HG02571 (cell line): ENCODE measurements around the gene TLCD5.

Source experiments
- ATAC-seq: cut with Tn5 transposase; IDR thresholded peaks from one replicate; pipeline ENCODE4 v1.9.1; 2021; ENCODE audit warnings: mild to moderate bottlenecking, moderate library complexity; ENCODE audit not compliant: unreplicated experiment

Gene TLCD5

DNA sequence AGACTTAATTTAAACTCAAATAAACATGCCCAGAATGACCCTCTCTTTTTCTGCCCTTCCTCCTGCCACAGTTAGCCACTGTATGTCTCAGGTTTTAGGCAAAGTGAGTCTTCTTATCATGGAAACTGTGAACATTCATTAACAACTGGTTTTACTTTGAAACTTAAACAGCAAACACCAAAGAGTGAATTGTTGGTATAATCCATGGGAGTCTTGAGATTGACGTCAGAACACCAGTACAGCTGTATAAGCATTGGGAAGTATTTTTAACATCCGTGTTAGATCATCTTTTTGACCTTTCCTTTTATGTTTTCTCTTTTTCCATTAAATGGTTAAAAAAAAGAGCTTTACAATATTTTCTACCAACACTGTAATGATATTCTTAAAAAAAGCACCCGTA lies 50.0 kb downstream of the TLCD5 start:
- ATAC-seq = no peak

- ATAC-seq = no peak
Measured at GRCh38 chr11:120376547-120377182, 51.6 kb downstream of the TLCD5 start.

DNA sequence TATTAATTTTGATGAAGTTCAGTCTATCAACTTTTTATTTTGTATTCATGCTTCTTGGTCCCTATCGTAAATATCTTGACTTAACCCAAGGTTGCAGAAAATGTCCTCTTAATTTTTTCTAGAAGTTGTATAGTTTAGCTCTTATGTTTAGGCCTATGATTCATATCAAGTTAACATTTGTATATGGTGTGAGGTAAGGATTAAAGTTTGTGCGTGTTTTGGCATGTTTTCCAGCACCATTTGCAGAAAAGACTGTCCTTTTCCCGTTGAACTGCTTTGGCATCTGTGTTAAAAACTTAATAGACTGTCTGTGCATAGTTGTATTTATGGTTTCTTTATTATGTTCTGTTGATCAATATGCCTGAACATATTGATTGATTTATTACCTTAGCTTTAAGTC lies 53.4 kb downstream of the TLCD5 start:
- no peak for ATAC-seq

DNA sequence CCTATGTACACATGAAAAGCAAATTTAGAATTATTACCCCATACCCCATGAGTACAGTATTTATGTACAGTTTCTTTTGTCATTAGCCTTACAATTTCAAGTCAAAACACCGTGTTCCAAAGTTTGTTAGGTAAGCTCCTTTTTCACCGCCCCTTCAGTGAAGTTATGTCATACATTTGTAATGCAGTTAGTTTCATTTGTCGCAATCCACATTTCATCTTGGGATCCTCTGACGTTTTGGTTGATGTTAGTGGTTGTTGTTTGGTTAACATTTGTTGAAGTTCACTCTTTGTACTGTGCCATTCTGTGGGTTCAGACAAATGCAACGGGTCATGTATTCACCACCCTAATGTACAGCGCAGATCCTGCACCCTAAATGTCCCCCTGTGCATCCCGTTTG lies 56.3 kb downstream of the TLCD5 start:
- ATAC-seq = no peak
